IMR-90 (cell line): ENCODE results near the gene RNF130. TPM values are rescaled to one million over a fixed set of nuclear protein-coding genes. Genes with fewer than 3 reads are reported as not detected.

Experiments used
- ATAC-seq: fragments of 200-7000 bp; cut with Tn5 transposase; 2 replicates; pipeline ENCODE4 v1.9.1; 2020; ENCODE audit warnings: low read depth, mild to moderate bottlenecking, moderate library complexity
- BruUV-seq: library from RNA; stranded (reverse); fragments of 400-500 nt; replicated peaks from 2 replicates; lab custom pipeline; 2021; lab: Mats Ljungman, UMichigan
- CTCF ChIA-PET: fragments of 300-600 bp; formaldehyde crosslinking; extraction: SDS; loops from one replicate; lab custom pipeline; 2021; ENCODE audit warnings: antibody characterized with exemption; lab: Yijun Ruan, JAX
- POLR2A ChIA-PET: fragments of 300-600 bp; sonication (Branson Sonifier 250); formaldehyde crosslinking; loops from one replicate; lab custom pipeline; 2022; ENCODE audit warnings: antibody characterized with exemption; ENCODE audit not compliant: unreplicated experiment; lab: Charles Lee
- DNase-seq: peaks from one replicate; pipeline ENCODE4 v3.0.0; 2013
- H2AFZ ChIP-seq: replicated peaks from 2 replicates; pipeline ENCODE3; 2013; ENCODE audit warnings: low read length, mild to moderate bottlenecking; ENCODE audit not compliant: poor library complexity
- H2AK5ac ChIP-seq: 2 replicates; pipeline ENCODE4 v1.6.1; 2013; ENCODE audit warnings: low read depth, low read length, inconsistent platforms
- H2AK9ac ChIP-seq: replicated peaks from 2 replicates; pipeline ENCODE3; 2013; ENCODE audit warnings: mild to moderate bottlenecking, low read depth, low read length, moderate library complexity; ENCODE audit not compliant: poor library complexity
- H2BK120ac ChIP-seq: 2 replicates; pipeline ENCODE4 v1.6.1; 2013; ENCODE audit warnings: low read depth, low read length, inconsistent platforms
- H2BK15ac ChIP-seq: 3 replicates; pipeline ENCODE4 v1.6.1; 2013; ENCODE audit warnings: low read depth, low read length, inconsistent platforms
- H2BK20ac ChIP-seq: 2 replicates; pipeline ENCODE4 v1.6.1; 2013; ENCODE audit warnings: low read depth, mild to moderate bottlenecking, inconsistent platforms, low read length, moderate library complexity
- H2BK5ac ChIP-seq: 2 replicates; pipeline ENCODE4 v1.6.1; 2013; ENCODE audit warnings: mild to moderate bottlenecking, low read depth, low read length, inconsistent platforms; ENCODE audit not compliant: poor library complexity, severe bottlenecking
- H3K14ac ChIP-seq: replicated peaks from 2 replicates; pipeline ENCODE4 v1.6.1; 2013; ENCODE audit warnings: low read depth, low read length, inconsistent platforms
- H3K18ac ChIP-seq: 2 replicates; pipeline ENCODE4 v1.6.1; 2013; ENCODE audit warnings: low read depth, low read length, control low read depth
- H3K23ac ChIP-seq: 2 replicates; pipeline ENCODE4 v1.6.1; 2013; ENCODE audit warnings: low read depth, low read length, inconsistent platforms
- H3K27ac ChIP-seq: 2 replicates; pipeline ENCODE4 v1.5.1; 2013; ENCODE audit warnings: mild to moderate bottlenecking, control low read depth, low read length; ENCODE audit not compliant: insufficient read depth
- H3K27me3 ChIP-seq: 2 replicates; pipeline ENCODE4 v1.6.1; 2013; ENCODE audit warnings: low read length; ENCODE audit not compliant: control insufficient read depth, insufficient read depth
- H3K36me3 ChIP-seq: 2 replicates; pipeline ENCODE4 v1.6.1; 2013; ENCODE audit warnings: low read length, mixed read lengths; ENCODE audit not compliant: control insufficient read depth, insufficient read depth
- H3K4ac ChIP-seq: 2 replicates; pipeline ENCODE4 v1.6.1; 2013; ENCODE audit warnings: low read depth, low read length, inconsistent platforms
- H3K4me1 ChIP-seq: 2 replicates; pipeline ENCODE4 v1.6.1; 2013; ENCODE audit warnings: low read length, mixed read lengths; ENCODE audit not compliant: control insufficient read depth, insufficient read depth
- H3K4me2 ChIP-seq: 2 replicates; pipeline ENCODE4 v1.6.1; 2013; ENCODE audit warnings: low read depth, mild to moderate bottlenecking, control low read depth, low read length, moderate library complexity
- H3K4me3 ChIP-seq: 2 replicates; pipeline ENCODE4 v1.5.1; 2013; ENCODE audit warnings: low read depth, mild to moderate bottlenecking, control low read depth, low read length, moderate library complexity; ENCODE audit not compliant: insufficient read depth
- H3K56ac ChIP-seq: 2 replicates; pipeline ENCODE4 v1.6.1; 2013; ENCODE audit warnings: low read length, inconsistent platforms; ENCODE audit not compliant: insufficient read depth; ENCODE audit errors: extremely low read depth
- H3K79me1 ChIP-seq, 2 experiments: 2 replicates each; pipeline ENCODE4 v1.6.1; 2013; ENCODE audit warnings: low read length in 2 of 2, inconsistent platforms in 1 of 2, low read depth in 1 of 2
- H3K9ac ChIP-seq: 2 replicates; pipeline ENCODE4 v1.6.1; 2013; ENCODE audit warnings: low read depth, low read length, control low read depth
- H3K9me1 ChIP-seq: 2 replicates; pipeline ENCODE4 v1.6.1; 2013; ENCODE audit warnings: low read length, inconsistent platforms; ENCODE audit not compliant: insufficient read depth
- H3K9me3 ChIP-seq: 2 replicates; pipeline ENCODE4 v1.6.1; 2013; ENCODE audit warnings: low read length; ENCODE audit not compliant: control insufficient read depth, insufficient read depth
- H4K20me1 ChIP-seq: 2 replicates; pipeline ENCODE4 v1.6.1; 2013; ENCODE audit warnings: low read length, inconsistent platforms; ENCODE audit not compliant: insufficient read depth
- H4K5ac ChIP-seq: 2 replicates; pipeline ENCODE4 v1.6.1; 2013; ENCODE audit warnings: mild to moderate bottlenecking, low read depth, low read length, control low read depth
- H4K8ac ChIP-seq, 2 experiments: 2 replicates each; pipeline ENCODE4 v1.6.1; 2013; ENCODE audit warnings: low read depth in 2 of 2, low read length in 2 of 2, control low read depth in 1 of 2, inconsistent platforms in 1 of 2
- H4K91ac ChIP-seq: 2 replicates; pipeline ENCODE4 v1.6.1; 2013; ENCODE audit warnings: low read depth, low read length, inconsistent platforms; ENCODE audit not compliant: insufficient read depth
- CEBPB ChIP-seq: IDR thresholded peaks from 2 replicates; pipeline ENCODE4 v1.6.1; 2012; ENCODE audit warnings: low read depth, low read length, improper control_type of control experiment
- CHD1 ChIP-seq: IDR thresholded peaks from 2 replicates; pipeline ENCODE4 v1.6.1; 2012; ENCODE audit warnings: low read depth, low read length, improper control_type of control experiment
- CTCF ChIP-seq: conservative IDR thresholded peaks from 2 replicates; pipeline ENCODE4 v1.5.1; 2012; ENCODE audit warnings: mild to moderate bottlenecking, low read depth, low read length, improper control_type of control experiment
- FOS ChIP-seq: fragments of 150-350 bp; IDR thresholded peaks from 2 replicates; pipeline ENCODE4 v1.6.1; 2016; ENCODE audit warnings: low read depth, low read length
- NFE2L2 ChIP-seq: fragments of 150-350 bp; IDR thresholded peaks from 2 replicates; pipeline ENCODE4 v1.6.1; 2016; ENCODE audit warnings: low read depth, mild to moderate bottlenecking, low read length
- RCOR1 ChIP-seq: IDR thresholded peaks from 2 replicates; pipeline ENCODE4 v1.6.1; 2012; ENCODE audit warnings: mild to moderate bottlenecking, low read length, improper control_type of control experiment; ENCODE audit not compliant: insufficient replicate concordance
- WGBS, 2 experiments: methylation state at CpG; one replicate each; pipeline versions ENCODE4 v1.1.5 to v1.1.7; 2013; ENCODE audit warnings: missing lambda C conversion rate in 2 of 2; ENCODE audit not compliant: insufficient read length in 1 of 2; ENCODE audit errors: extremely low coverage in 2 of 2; 5-methylcytosine and 5-hydroxymethylcytosine counted together
- dilution Hi-C: fragments of 300-500 bp; cut with HindIII; formaldehyde crosslinking; loops from one replicate; pipeline ENCODE4 v1.14.3; 2018; ENCODE audit warnings: low sequenced_read_pairs; ENCODE audit not compliant: unreplicated experiment
- in situ Hi-C: fragments of 300-500 bp; cut with MboI; formaldehyde crosslinking; loops from 3 replicates; pipeline ENCODE4 v1.14.3; 2019; ENCODE audit warnings: low sequenced_read_pairs, inconsistent platforms, mixed read lengths
- intact Hi-C: fragments of 100-400 bp; cut with micrococcal nuclease; formaldehyde crosslinking; loops from 2 replicates; pipeline ENCODE4 v1.10.0; 2022
- polyA plus RNA-seq, 3 experiments: library from polyadenylated mRNA; depleted of rRNA; stranded (reverse); fragments of >200 nt; gene quantifications; 2 replicates each; pipeline ENCODE4 v1.2.3, GENCODE V29; 2012; ENCODE audit warnings: low replicate concordance in 1 of 3
- total RNA-seq: library from RNA; depleted of rRNA; stranded (reverse); fragments of >200 nt; gene quantifications from 2 replicates; pipeline ENCODE4 v1.2.3, GENCODE V29; 2012
- TF ChIP-seq, protein P1 (sequence below): fragments of 150-350 bp; IDR thresholded peaks from 2 replicates; pipeline ENCODE4 v1.6.1; 2017; ENCODE audit warnings: mild to moderate bottlenecking, antibody characterized with exemption, low read length, low read depth

RNF130 gene
- total and polyA plus RNA-seq, 2 of the 4 experiments (the other 2 are of a cell fraction), result 12.9 to 21.7 TPM

GRCh38 chr5:179986328-179986727 is 85.2 kb downstream of the RNF130 start:
- no peaks in the 10 kb centered on the region for H3K27me3 ChIP-seq
- POLR2A ChIA-PET, result no interaction called here
- no peak overlapping the region for H3K14ac ChIP-seq
- H3K9me3 ChIP-seq, result no peaks in the 10 kb centered on the region
- no peak overlapping the region for H2AK5ac ChIP-seq
- intact Hi-C loops, result no loop called here
- no TSS peak for BruUV-seq
- H4K91ac ChIP-seq, result no peak overlapping the region
- no peak overlapping the region for H3K4ac ChIP-seq
- H2BK5ac ChIP-seq, result no peak overlapping the region
- CTCF ChIA-PET, result no interaction called here
- no peak overlapping the region for H2BK120ac ChIP-seq
- H3K9ac ChIP-seq, result no peak overlapping the region
- DNase-seq, result no peak
- H3K18ac ChIP-seq, result no peak overlapping the region
- no peaks in the 10 kb centered on the region for H4K20me1 ChIP-seq
- ATAC-seq, result no peak
- no peak overlapping the region for H3K27ac ChIP-seq
- no peaks in the 10 kb centered on the region for H3K36me3 ChIP-seq
- TF ChIP-seq NFE2L2, result no peak
- TF ChIP-seq, protein P1, sequence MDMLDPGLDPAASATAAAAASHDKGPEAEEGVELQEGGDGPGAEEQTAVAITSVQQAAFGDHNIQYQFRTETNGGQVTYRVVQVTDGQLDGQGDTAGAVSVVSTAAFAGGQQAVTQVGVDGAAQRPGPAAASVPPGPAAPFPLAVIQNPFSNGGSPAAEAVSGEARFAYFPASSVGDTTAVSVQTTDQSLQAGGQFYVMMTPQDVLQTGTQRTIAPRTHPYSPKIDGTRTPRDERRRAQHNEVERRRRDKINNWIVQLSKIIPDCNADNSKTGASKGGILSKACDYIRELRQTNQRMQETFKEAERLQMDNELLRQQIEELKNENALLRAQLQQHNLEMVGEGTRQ, result no peak
- no peak for TF ChIP-seq CHD1
- no peak for TF ChIP-seq RCOR1
- no peak for TF ChIP-seq FOS
- TF ChIP-seq CTCF, result no peak
- TF ChIP-seq CEBPB, result no peak
- in situ Hi-C loops, result no loop called here
- H3K79me1 ChIP-seq, result no peaks in the 10 kb centered on the region
- no peak overlapping the region for H2AK9ac ChIP-seq
- H2BK15ac ChIP-seq, result no peak overlapping the region
- H3K4me2 ChIP-seq, result no peak overlapping the region
- no peaks in the 10 kb centered on the region for H3K4me1 ChIP-seq
- H4K5ac ChIP-seq, result no peak overlapping the region
- no peak overlapping the region for H2BK20ac ChIP-seq
- no peak overlapping the region for H3K23ac ChIP-seq
- no peaks in the 10 kb centered on the region for H3K9me1 ChIP-seq
- H4K8ac ChIP-seq, result no peak overlapping the region
- dilution Hi-C loops, result no loop called here
- H3K56ac ChIP-seq, result no peak overlapping the region
- no peak overlapping the region for H2AFZ ChIP-seq
- no peak overlapping the region for H3K4me3 ChIP-seq
- WGBS, 2 experiments, result no CpG with 5 or more reads among the region's 6 CpGs
